Liver (tissue), 3 donors: ENCODE results near the gene DONSON.

Experiments used
- ATF3 ChIP-seq: IDR thresholded peaks from 2 replicates; pipeline ENCODE4 v1.6.1; 2016; ENCODE audit warnings: antibody characterized with exemption
- CTCF ChIP-seq: fragments of 150-350 bp; IDR thresholded peaks from 2 replicates; pipeline ENCODE4 v1.5.1; 2017; ENCODE audit warnings: improper control_type of control experiment, low read depth, low read length; ENCODE audit not compliant: missing input control
- EGR1 ChIP-seq, 2 donors: IDR thresholded peaks; 2 replicates each; pipeline ENCODE4 v1.6.1; 2016 to 2018; ENCODE audit warnings: antibody characterized with exemption in 2 of 2, low read depth in 2 of 2
- HNF4A ChIP-seq, 2 donors: conservative IDR thresholded peaks; 2 replicates each; pipeline ENCODE4 v1.6.1; 2016; ENCODE audit warnings: antibody characterized with exemption in 2 of 2, mild to moderate bottlenecking in 2 of 2
- JUND ChIP-seq, 2 donors: IDR thresholded peaks; 2 replicates each; pipeline ENCODE4 v1.6.1; 2016; ENCODE audit warnings: antibody characterized with exemption in 2 of 2
- MAX ChIP-seq: IDR thresholded peaks from 2 replicates; pipeline ENCODE4 v1.6.1; 2016; ENCODE audit warnings: antibody characterized with exemption
- RAD21 ChIP-seq, 2 donors: IDR thresholded peaks; 2 replicates each; pipeline ENCODE4 v1.6.1; 2016; ENCODE audit warnings: antibody characterized with exemption in 2 of 2, mild to moderate bottlenecking in 2 of 2
- REST ChIP-seq: IDR thresholded peaks from 2 replicates; pipeline ENCODE4 v1.6.1; 2016; ENCODE audit warnings: antibody characterized with exemption, mild to moderate bottlenecking
- RXRA ChIP-seq, 2 donors: IDR thresholded peaks; 2 replicates each; pipeline ENCODE4 v1.6.1; 2017 to 2018; ENCODE audit warnings: antibody characterized with exemption in 2 of 2, mild to moderate bottlenecking in 1 of 2
- SP1 ChIP-seq: IDR thresholded peaks from 2 replicates; pipeline ENCODE4 v1.6.1; 2018; ENCODE audit warnings: antibody characterized with exemption, mild to moderate bottlenecking
- TAF1 ChIP-seq: conservative IDR thresholded peaks from 2 replicates; pipeline ENCODE4 v1.6.1; 2016; ENCODE audit warnings: antibody characterized with exemption, mild to moderate bottlenecking
- YY1 ChIP-seq: IDR thresholded peaks from 2 replicates; pipeline ENCODE4 v1.6.1; 2016; ENCODE audit warnings: antibody characterized with exemption, mild to moderate bottlenecking
- ZBTB33 ChIP-seq: IDR thresholded peaks from 2 replicates; pipeline ENCODE4 v1.6.1; 2016; ENCODE audit warnings: antibody characterized with exemption
- donor health status: healthy.
- donor health status: healthy.

GRCh38 chr21:33634254-33634653, 45.8 kb upstream of the DONSON start:
- peak in 1 of 2 donors; percentile 16 for TF ChIP-seq HNF4A (conservative IDR thresholded peaks at IDR 0.05)
- no peak for TF ChIP-seq ATF3
- TF ChIP-seq CTCF: no peak
- no peak for TF ChIP-seq REST
- TF ChIP-seq RAD21 (IDR thresholded peaks at IDR 0.05): no peak
- TF ChIP-seq MAX: peak; percentile 20
- no peak for TF ChIP-seq ZBTB33
- TF ChIP-seq SP1: no peak
- no peak for TF ChIP-seq TAF1
- TF ChIP-seq JUND (IDR thresholded peaks at IDR 0.05): no peak
- TF ChIP-seq YY1: no peak
- TF ChIP-seq EGR1 (IDR thresholded peaks at IDR 0.05; ENCODE audit: low read depth in 2 of 2): no peak
- peak in 1 of 2 donors; percentile 11 for TF ChIP-seq RXRA (IDR thresholded peaks at IDR 0.05)
